HFF-Myc (cell line): ENCODE data around the gene TRIM37.
"Not testable (repeated sequence)": the region's sequence is repeated elsewhere in the genome, so short reads cannot be mapped to it uniquely, and the experiment has no call there.

Experiments used
- DNase-seq: peaks from one replicate; pipeline ENCODE4 v3.0.0-alpha.2; 2011; ENCODE audit warnings: low read depth; ENCODE audit errors: extremely low read depth
- H3K4me3 ChIP-seq: replicated peaks from 2 replicates; pipeline ENCODE4 v1.5.1; 2011; ENCODE audit warnings: low read depth, mild to moderate bottlenecking, control low read depth, low read length
- TF ChIP-seq, protein P1 (sequence below): IDR thresholded peaks from 2 replicates; pipeline ENCODE4 v1.5.1; 2012; ENCODE audit warnings: mild to moderate bottlenecking, low read depth, low read length, control low read depth; ENCODE audit errors: missing control alignments

Gene TRIM37

DNA sequence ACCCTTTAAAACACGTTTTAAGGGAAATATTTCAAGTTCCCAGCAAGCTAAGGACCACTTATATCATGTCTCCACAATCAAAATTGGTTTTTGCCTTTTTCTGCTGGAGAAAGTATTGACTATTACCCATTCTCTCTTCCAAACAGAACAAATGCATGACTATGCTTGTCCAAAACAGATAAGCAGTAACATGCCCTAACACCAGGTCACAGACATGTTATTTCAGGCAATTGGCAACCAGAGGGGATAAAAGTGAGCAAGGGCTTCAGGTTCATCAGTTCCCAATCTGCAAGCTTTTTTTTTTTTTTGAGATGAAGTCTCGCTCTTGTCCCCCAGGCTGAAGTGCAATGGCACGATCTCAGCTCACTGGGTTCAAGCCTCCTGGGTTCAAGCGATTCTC, 33.3 kb upstream of the TRIM37 start:
- TF ChIP-seq, protein P1, sequence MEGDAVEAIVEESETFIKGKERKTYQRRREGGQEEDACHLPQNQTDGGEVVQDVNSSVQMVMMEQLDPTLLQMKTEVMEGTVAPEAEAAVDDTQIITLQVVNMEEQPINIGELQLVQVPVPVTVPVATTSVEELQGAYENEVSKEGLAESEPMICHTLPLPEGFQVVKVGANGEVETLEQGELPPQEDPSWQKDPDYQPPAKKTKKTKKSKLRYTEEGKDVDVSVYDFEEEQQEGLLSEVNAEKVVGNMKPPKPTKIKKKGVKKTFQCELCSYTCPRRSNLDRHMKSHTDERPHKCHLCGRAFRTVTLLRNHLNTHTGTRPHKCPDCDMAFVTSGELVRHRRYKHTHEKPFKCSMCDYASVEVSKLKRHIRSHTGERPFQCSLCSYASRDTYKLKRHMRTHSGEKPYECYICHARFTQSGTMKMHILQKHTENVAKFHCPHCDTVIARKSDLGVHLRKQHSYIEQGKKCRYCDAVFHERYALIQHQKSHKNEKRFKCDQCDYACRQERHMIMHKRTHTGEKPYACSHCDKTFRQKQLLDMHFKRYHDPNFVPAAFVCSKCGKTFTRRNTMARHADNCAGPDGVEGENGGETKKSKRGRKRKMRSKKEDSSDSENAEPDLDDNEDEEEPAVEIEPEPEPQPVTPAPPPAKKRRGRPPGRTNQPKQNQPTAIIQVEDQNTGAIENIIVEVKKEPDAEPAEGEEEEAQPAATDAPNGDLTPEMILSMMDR = no peak
- H3K4me3 ChIP-seq = no peak overlapping the region
- DNase-seq = no peak

DNA sequence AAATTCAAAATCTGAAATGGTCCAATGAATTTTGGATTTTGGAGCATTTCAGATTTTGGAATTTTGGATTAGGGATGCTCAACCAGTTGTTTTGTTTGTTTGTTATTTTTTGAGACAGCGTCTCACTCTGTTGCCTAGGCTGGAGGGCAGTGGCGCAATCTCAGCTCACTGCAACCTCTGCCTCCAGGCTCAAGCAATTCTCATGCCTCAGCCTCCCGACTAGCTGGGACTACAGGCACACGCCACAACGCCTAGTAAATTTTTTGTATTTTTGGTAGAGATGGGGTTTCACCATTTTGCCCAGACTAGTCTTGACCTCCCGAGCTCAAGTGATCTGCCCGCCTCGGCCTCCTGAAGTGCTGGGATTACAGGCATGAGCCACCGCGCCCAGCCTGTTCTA, 31.7 kb upstream of the TRIM37 start:
- not testable (repeated sequence) for H3K4me3 ChIP-seq, DNase-seq

DNA sequence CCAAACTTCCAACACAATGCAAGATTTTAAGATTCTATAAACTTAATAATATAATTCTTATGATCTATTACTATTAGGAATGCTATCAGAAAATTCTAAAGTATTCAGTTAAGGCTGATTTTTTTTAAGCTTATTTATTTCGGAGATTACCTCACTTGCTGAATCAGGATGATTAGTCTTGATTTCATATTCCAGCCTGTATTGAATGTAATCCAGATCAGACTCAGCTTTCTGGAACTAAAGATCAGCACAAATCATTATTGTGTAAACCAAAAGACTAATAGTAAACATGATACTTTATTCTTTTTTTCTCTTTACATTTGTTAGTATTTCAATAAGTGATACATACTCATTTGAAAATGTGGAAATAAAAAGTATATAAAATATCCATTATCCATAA, 24.5 kb upstream of the TRIM37 start:
- no peak for DNase-seq
- H3K4me3 ChIP-seq = no peak overlapping the region
- TF ChIP-seq, protein P1 = no peak

DNA sequence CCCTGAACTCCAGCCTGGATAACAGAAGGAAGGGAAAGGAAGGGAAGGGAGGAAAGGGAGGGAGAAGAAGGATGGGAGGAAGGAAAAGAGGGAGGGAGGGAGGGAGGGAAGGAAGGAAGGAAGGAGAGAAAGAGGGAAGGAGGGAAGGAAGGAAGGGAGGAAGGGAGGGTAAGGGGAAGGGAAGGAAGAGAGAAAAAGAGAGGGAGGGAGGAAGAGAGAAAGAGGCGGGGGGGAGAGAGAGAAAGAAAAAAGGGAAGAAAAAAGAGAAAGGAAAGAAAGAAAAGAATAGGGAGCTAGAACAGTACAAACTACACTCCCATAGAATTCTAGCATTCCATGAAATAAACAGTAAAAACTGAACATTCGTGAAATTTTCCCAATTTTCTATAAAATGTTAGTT, 23.1 kb upstream of the TRIM37 start:
- DNase-seq = no peak
- TF ChIP-seq, protein P1 = no peak
- no peak overlapping the region for H3K4me3 ChIP-seq

DNA sequence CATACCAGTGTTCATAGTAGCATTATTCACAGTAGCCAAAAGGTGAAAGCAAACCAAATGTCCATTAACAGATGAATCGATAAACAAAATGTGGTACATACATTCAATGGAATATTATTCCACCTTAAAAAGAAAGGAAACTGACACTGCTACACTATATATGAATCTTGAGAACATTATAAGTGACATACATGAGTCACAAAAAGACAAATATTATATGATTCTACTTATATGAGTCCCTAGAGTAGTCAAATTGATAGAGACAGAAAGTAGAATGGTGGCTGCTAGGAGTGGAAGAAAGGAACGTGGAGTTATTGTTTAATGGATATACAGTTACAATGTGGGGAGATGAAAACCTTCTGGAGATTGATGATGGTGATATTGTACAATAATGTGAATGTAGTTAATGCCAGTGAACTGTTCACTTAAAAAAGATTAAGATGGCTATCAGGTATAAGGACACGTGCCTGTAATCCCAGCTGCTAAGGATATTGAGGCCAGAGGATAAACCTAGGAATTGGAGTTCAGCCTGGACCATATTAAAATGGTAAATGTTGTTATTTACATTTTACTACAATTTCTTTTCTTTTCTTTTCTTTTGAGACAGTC, 20.2 kb upstream of the TRIM37 start:
- H3K4me3 ChIP-seq = no peak overlapping the region
- TF ChIP-seq, protein P1 = no peak
- DNase-seq = no peak

DNA sequence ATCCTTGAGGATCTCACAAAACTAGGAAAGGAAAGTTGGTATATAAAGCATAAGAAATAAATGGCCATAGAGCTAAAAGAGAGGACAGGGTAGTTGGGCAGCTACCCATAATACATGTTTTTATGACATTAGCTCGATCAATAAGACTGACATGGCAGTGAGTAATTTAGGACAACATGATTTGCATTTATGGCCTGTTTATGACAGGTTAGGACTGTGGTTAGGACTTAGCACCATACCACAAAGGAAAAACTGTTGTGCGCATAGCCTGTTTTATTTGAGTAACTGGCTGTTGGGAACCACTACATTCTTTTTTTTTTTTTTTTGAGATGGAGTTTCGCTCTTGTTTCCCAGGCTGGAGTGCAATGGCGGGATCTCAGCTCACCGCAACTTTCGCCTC, 18.0 kb upstream of the TRIM37 start:
- TF ChIP-seq, protein P1 = no peak
- no peak for DNase-seq
- no peak overlapping the region for H3K4me3 ChIP-seq

DNA sequence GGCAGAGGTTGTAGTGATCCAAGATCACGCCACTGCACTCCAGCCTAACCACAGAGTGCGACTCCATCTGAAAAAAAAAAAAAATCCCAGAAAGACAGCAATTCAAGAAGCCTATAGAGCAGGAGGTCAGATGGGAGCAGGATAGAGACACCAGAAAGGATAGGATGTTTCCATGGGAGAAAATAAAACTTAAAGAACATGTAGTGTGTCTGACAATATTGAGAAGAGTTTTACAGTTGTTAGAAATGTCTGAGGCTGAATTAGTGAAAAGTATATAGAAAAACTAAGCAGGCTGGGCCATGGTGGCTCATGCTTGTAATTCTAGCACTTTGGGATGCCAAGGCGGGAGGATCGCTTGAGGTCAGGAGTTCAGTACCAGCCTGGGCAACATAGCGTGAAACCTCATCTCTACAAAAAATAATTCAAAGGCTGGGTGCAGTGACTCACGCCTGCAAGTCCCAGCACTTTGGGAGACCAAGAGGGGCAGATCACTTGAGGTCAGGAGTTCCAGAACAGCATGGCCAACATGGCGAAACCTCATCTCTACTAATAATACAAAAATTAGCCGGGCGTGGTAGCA, 15.3 kb upstream of the TRIM37 start:
- TF ChIP-seq, protein P1 = no peak
- no peak for DNase-seq
- no peak overlapping the region for H3K4me3 ChIP-seq
